Measurements from ENCODE around the gene RPS6KA5.
A peak's percentile ranks its signal among the peaks of the same experiment; 100 is the strongest.

The RPS6KA5 gene

DNA sequence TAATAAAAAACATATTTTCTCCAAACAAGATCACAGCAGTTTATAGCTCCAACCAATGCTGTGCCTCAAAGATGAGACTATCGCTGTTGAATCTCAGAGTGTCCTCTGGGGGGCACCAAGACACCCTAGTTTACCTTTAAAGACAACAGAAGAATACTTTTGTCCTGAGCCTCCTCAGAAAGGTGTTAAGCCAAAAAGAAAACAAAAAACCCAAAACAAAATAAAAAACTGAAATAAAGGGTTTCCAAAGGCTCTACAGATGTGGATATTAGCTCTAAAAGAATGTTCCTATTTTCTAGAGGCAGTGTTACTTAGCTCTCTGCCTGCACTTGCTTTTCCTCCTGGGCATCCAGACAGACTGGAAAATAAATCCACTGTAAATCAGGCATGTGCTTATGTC lies 157.3 kb downstream of the RPS6KA5 start:
- H3K27ac ChIP-seq (ENCODE audit: low read depth, low read length) = no peak overlapping the region
- peaks cover 2% of the 10 kb centered on the region for H3F3A ChIP-seq (ENCODE audit: control insufficient read depth, insufficient read depth)
- H3K4me3 ChIP-seq (ENCODE audit: low read length) = no peak overlapping the region
- H3K4me1 ChIP-seq (ENCODE audit: control insufficient read depth, low read length) = peaks cover 10% of the 10 kb centered on the region
- no peaks in the 10 kb centered on the region for H3K9me3 ChIP-seq (ENCODE audit: control insufficient read depth, insufficient read depth, low read length)
- no peaks in the 10 kb centered on the region for H4K20me1 ChIP-seq (ENCODE audit: control insufficient read depth, insufficient read depth, low read depth, low read length)
- TF ChIP-seq EZH2phosphoT487 (IDR thresholded peaks at IDR 0.05; ENCODE audit: borderline replicate concordance, low read length) = no peak
- TF ChIP-seq, protein P1, sequence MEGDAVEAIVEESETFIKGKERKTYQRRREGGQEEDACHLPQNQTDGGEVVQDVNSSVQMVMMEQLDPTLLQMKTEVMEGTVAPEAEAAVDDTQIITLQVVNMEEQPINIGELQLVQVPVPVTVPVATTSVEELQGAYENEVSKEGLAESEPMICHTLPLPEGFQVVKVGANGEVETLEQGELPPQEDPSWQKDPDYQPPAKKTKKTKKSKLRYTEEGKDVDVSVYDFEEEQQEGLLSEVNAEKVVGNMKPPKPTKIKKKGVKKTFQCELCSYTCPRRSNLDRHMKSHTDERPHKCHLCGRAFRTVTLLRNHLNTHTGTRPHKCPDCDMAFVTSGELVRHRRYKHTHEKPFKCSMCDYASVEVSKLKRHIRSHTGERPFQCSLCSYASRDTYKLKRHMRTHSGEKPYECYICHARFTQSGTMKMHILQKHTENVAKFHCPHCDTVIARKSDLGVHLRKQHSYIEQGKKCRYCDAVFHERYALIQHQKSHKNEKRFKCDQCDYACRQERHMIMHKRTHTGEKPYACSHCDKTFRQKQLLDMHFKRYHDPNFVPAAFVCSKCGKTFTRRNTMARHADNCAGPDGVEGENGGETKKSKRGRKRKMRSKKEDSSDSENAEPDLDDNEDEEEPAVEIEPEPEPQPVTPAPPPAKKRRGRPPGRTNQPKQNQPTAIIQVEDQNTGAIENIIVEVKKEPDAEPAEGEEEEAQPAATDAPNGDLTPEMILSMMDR (IDR thresholded peaks at IDR 0.05; ENCODE audit: low read depth, low read length, poor library complexity, severe bottlenecking) = peak; percentile 80
- H3K9me2 ChIP-seq (replicated peaks; ENCODE audit: control insufficient read depth, low read length) = no peaks in the 10 kb centered on the region
- H3K79me2 ChIP-seq (ENCODE audit: control insufficient read depth, low read length) = no peaks in the 10 kb centered on the region
- H3K36me3 ChIP-seq (ENCODE audit: control insufficient read depth, low read length) = peaks cover 12% of the 10 kb centered on the region
- no peak overlapping the region for H3K4me2 ChIP-seq (ENCODE audit: low read length)
- no peaks in the 10 kb centered on the region for H3K27me3 ChIP-seq (ENCODE audit: control insufficient read depth, low read length)

DNA sequence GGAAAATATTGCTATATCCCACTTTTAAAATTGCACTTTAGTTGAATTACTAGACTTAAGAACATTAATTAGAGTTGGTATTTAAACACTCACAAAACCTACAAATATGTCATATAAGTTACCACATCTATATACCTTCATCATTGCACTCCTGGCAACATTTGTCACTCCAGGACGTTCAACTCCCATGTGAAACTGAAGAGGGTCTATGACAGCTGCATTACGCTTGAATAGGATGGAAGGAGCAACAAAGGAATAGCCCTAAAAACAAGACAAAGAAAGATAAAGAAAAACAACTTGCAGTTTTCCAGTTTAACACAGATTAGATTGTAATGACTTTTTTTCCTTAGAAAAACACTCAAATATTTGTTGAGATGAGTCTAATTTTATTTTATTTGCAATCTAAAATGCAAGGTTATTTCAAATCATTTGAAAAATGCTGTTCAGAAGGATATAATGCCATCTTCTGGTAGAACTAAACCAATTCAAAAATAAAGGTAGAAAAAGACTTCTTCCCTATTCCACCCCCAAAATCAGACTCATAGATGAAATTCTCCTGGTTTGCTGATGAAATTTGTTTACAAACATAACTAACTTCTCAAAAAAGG lies 159.9 kb downstream of the RPS6KA5 start:
- Histone ChIP-seq H3K4me2 (ENCODE audit: low read length) (no peak overlapping the region), H3K4me1 (ENCODE audit: control insufficient read depth, low read length) (peaks cover 4% of the 10 kb centered on the region), H3K79me2 (ENCODE audit: control insufficient read depth, low read length) (no peaks in the 10 kb centered on the region), H3K36me3 (ENCODE audit: control insufficient read depth, low read length) (peaks cover 17% of the 10 kb centered on the region), H3K27me3 (ENCODE audit: control insufficient read depth, low read length) (no peaks in the 10 kb centered on the region), H3K4me3 (ENCODE audit: low read length) (no peak overlapping the region), H3K27ac (ENCODE audit: low read depth, low read length) (no peak overlapping the region), H3F3A (ENCODE audit: control insufficient read depth, insufficient read depth) (peaks cover 2% of the 10 kb centered on the region), H3K9me3 (ENCODE audit: control insufficient read depth, insufficient read depth, low read length) (no peaks in the 10 kb centered on the region), H4K20me1 (ENCODE audit: control insufficient read depth, insufficient read depth, low read depth, low read length) (no peaks in the 10 kb centered on the region), H3K9me2 (replicated peaks; ENCODE audit: control insufficient read depth, low read length) (no peaks in the 10 kb centered on the region)
- TF ChIP-seq, protein P1 (IDR thresholded peaks at IDR 0.05; ENCODE audit: low read depth, low read length, poor library complexity, severe bottlenecking) = no peak
- no peak for TF ChIP-seq EZH2phosphoT487 (IDR thresholded peaks at IDR 0.05; ENCODE audit: borderline replicate concordance, low read length)

DNA sequence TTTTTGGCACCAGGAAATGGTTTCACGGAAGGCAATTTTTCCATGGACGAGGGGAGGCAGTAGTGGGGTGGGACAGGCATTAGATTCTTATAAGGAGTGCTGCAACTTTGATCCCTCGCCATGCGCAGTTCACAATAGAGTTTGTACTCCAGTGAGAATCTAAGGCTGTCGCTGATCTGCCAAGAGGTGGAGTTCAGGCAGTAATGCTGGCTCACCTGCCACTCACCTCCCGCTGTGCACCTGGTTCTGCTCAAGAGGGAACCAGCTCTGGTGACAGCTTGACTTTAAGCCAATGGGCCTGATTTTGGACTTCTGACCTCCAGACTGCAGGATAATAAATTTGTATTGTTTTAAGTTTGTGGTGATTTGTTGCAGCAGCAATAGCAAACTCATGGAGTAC lies 163.4 kb downstream of the RPS6KA5 start:
- Histone ChIP-seq H3F3A (ENCODE audit: control insufficient read depth, insufficient read depth) (0 out of 2 replicates have a peak, but pooled peaks cover 2% of the 10 kb centered on the region), H3K4me2 (ENCODE audit: low read length) (no peak overlapping the region), H3K79me2 (ENCODE audit: control insufficient read depth, low read length) (no peaks in the 10 kb centered on the region), H3K9me3 (ENCODE audit: control insufficient read depth, insufficient read depth, low read length) (no peaks in the 10 kb centered on the region), H3K36me3 (ENCODE audit: control insufficient read depth, low read length) (peaks cover 17% of the 10 kb centered on the region), H4K20me1 (ENCODE audit: control insufficient read depth, insufficient read depth, low read depth, low read length) (no peaks in the 10 kb centered on the region), H3K9me2 (replicated peaks; ENCODE audit: control insufficient read depth, low read length) (no peaks in the 10 kb centered on the region), H3K4me1 (ENCODE audit: control insufficient read depth, low read length) (no peaks in the 10 kb centered on the region), H3K27ac (ENCODE audit: low read depth, low read length) (no peak overlapping the region), H3K4me3 (ENCODE audit: low read length) (no peak overlapping the region), H3K27me3 (ENCODE audit: control insufficient read depth, low read length) (no peaks in the 10 kb centered on the region)
- TF ChIP-seq EZH2phosphoT487 (IDR thresholded peaks at IDR 0.05; ENCODE audit: borderline replicate concordance, low read length) = no peak
- TF ChIP-seq, protein P1 (IDR thresholded peaks at IDR 0.05; ENCODE audit: low read depth, low read length, poor library complexity, severe bottlenecking) = no peak

Measured in DOHH2 (cell line).